Stimulated activated naive CD8-positive, alpha-beta T cell treated with anti-CD3 and anti-CD28 coated beads, Interleukin-15, Interleukin-2, amounts not matched to agents 100 ng/mL and 50 ng/mL, for 24 hours (primary cell): ENCODE results near the gene SPATA9.
"Not testable (repeated sequence)": the region's sequence is repeated elsewhere in the genome, so short reads cannot be mapped to it uniquely, and the experiment has no call there.

Experiments used
- H3K27ac Mint-ChIP-seq: one replicate; pipeline ENCODE4 v1.8.0; 2021; ENCODE audit warnings: mild to moderate bottlenecking, mixed read lengths
- H3K27me3 Mint-ChIP-seq: one replicate; pipeline ENCODE4 v1.8.0; 2021; ENCODE audit warnings: mixed read lengths
- H3K36me3 Mint-ChIP-seq: one replicate; pipeline ENCODE4 v1.8.0; 2021; ENCODE audit warnings: low read depth, mixed read lengths
- H3K4me1 Mint-ChIP-seq: one replicate; pipeline ENCODE4 v1.8.0; 2021; ENCODE audit warnings: low read depth, mixed read lengths
- H3K4me3 Mint-ChIP-seq: one replicate; pipeline ENCODE4 v1.8.0; 2021; ENCODE audit warnings: mild to moderate bottlenecking, mixed read lengths
- H3K9me3 Mint-ChIP-seq: one replicate; pipeline ENCODE4 v1.8.0; 2021; ENCODE audit warnings: mixed read lengths

The SPATA9 gene

GRCh38 chr5:95649274-95649673 lies 33.5 kb downstream of the SPATA9 start:
- H3K36me3 Mint-ChIP-seq, result peaks cover 15% of the 10 kb centered on the region
- H3K27ac Mint-ChIP-seq, result no peak overlapping the region
- no peak overlapping the region for H3K4me3 Mint-ChIP-seq
- peaks cover 39% of the 10 kb centered on the region for H3K4me1 Mint-ChIP-seq
- no peaks in the 10 kb centered on the region for H3K27me3 Mint-ChIP-seq
- H3K9me3 Mint-ChIP-seq, result no peaks in the 10 kb centered on the region

- peaks cover 41% of the 10 kb centered on the region for H3K4me1 Mint-ChIP-seq
- H3K27ac Mint-ChIP-seq, result peak overlapping the region; percentile 45
Measured at GRCh38 chr5:95647886-95648860, 34.6 kb downstream of the SPATA9 start.

GRCh38 chr5:95646569-95647431 lies 36.0 kb downstream of the SPATA9 start, which contains the start of gene RFESD:
TSS of gene RFESD (plus strand) at chr5:95646777. CDS start at chr5:95652272, 5,495 bp downstream.
- Mint-ChIP-seq H3K4me3 (peak within 1 kb of the TSS; percentile 84), H3K9me3 (no peaks in the 10 kb centered on the region), H3K27me3 (no peaks in the 10 kb centered on the region), H3K27ac (peak within 1 kb of the TSS; percentile 88), H3K36me3 (peaks cover 2% of the 10 kb centered on the region), H3K4me1 (peaks cover 41% of the 10 kb centered on the region)

More at GRCh38 chr5:95647886-95648860, 34.6 kb downstream of the SPATA9 start:
- H3K36me3 Mint-ChIP-seq, result peaks cover 15% of the 10 kb centered on the region
- no peaks in the 10 kb centered on the region for H3K9me3 Mint-ChIP-seq
- no peaks in the 10 kb centered on the region for H3K27me3 Mint-ChIP-seq
- peak overlapping the region; percentile 69 for H3K4me3 Mint-ChIP-seq

- Mint-ChIP-seq H3K4me1 (peaks cover 41% of the 10 kb centered on the region), H3K4me3 (peak overlapping the region; percentile 84), H3K27ac (peak overlapping the region; percentile 88)
- H3K9me3 Mint-ChIP-seq, H3K27me3 Mint-ChIP-seq, H3K36me3 Mint-ChIP-seq: not testable (repeated sequence)
Measured at GRCh38 chr5:95646226-95646568, 36.6 kb downstream of the SPATA9 start.

GRCh38 chr5:95644351-95645042 lies 38.3 kb downstream of the SPATA9 start:
- no peaks in the 10 kb centered on the region for H3K36me3 Mint-ChIP-seq
- peaks cover 37% of the 10 kb centered on the region for H3K4me1 Mint-ChIP-seq
- no peaks in the 10 kb centered on the region for H3K9me3 Mint-ChIP-seq
- H3K27ac Mint-ChIP-seq, result no peak overlapping the region
- H3K4me3 Mint-ChIP-seq, result no peak overlapping the region
- no peaks in the 10 kb centered on the region for H3K27me3 Mint-ChIP-seq

GRCh38 chr5:95643152-95643551 lies 39.6 kb downstream of the SPATA9 start:
- Mint-ChIP-seq H3K36me3 (no peaks in the 10 kb centered on the region), H3K4me1 (peaks cover 25% of the 10 kb centered on the region), H3K4me3 (no peak overlapping the region), H3K27me3 (peaks cover 5% of the 10 kb centered on the region), H3K27ac (no peak overlapping the region), H3K9me3 (no peaks in the 10 kb centered on the region)

GRCh38 chr5:95641741-95642220 lies 41.0 kb downstream of the SPATA9 start:
- no peak overlapping the region for H3K4me3 Mint-ChIP-seq

GRCh38 chr5:95638632-95639031 lies 44.2 kb downstream of the SPATA9 start:
- H3K9me3 Mint-ChIP-seq, result no peaks in the 10 kb centered on the region
- peaks cover 6% of the 10 kb centered on the region for H3K27me3 Mint-ChIP-seq
- H3K27ac Mint-ChIP-seq, result no peak overlapping the region
- H3K4me1 Mint-ChIP-seq, result no peaks in the 10 kb centered on the region
- H3K4me3 Mint-ChIP-seq, result no peak overlapping the region
- H3K36me3 Mint-ChIP-seq, result no peaks in the 10 kb centered on the region

More at GRCh38 chr5:95641741-95642220, 41.0 kb downstream of the SPATA9 start:
- H3K9me3 Mint-ChIP-seq, result no peaks in the 10 kb centered on the region
- H3K36me3 Mint-ChIP-seq, result no peaks in the 10 kb centered on the region
- peaks cover 6% of the 10 kb centered on the region for H3K27me3 Mint-ChIP-seq
- H3K27ac Mint-ChIP-seq, result no peak overlapping the region
- H3K4me1 Mint-ChIP-seq, result peaks cover 18% of the 10 kb centered on the region

- H3K27ac Mint-ChIP-seq, result no peak overlapping the region
- H3K9me3 Mint-ChIP-seq, result peaks cover 14% of the 10 kb centered on the region
- H3K36me3 Mint-ChIP-seq, result peaks cover 4% of the 10 kb centered on the region
- peaks cover 20% of the 10 kb centered on the region for H3K4me1 Mint-ChIP-seq
- no peak overlapping the region for H3K4me3 Mint-ChIP-seq
- peaks cover 6% of the 10 kb centered on the region for H3K27me3 Mint-ChIP-seq
Measured at GRCh38 chr5:95634081-95634480, 48.7 kb downstream of the SPATA9 start.

- Mint-ChIP-seq H3K9me3 (peaks cover 14% of the 10 kb centered on the region), H3K4me3 (no peak overlapping the region), H3K27me3 (peaks cover 6% of the 10 kb centered on the region), H3K27ac (no peak overlapping the region), H3K36me3 (peaks cover 4% of the 10 kb centered on the region), H3K4me1 (peaks cover 20% of the 10 kb centered on the region)
Measured at GRCh38 chr5:95633671-95634070, 49.1 kb downstream of the SPATA9 start.

GRCh38 chr5:95632942-95633341 lies 49.8 kb downstream of the SPATA9 start:
- H3K36me3 Mint-ChIP-seq, H3K4me3 Mint-ChIP-seq, H3K27me3 Mint-ChIP-seq, H3K27ac Mint-ChIP-seq: not testable (repeated sequence)
- peaks cover 14% of the 10 kb centered on the region for H3K9me3 Mint-ChIP-seq
- H3K4me1 Mint-ChIP-seq, result peaks cover 20% of the 10 kb centered on the region

GRCh38 chr5:95631991-95632675 lies 50.7 kb downstream of the SPATA9 start:
- H3K4me1 Mint-ChIP-seq, result peaks cover 20% of the 10 kb centered on the region
- peak overlapping the region; percentile 15 for H3K4me3 Mint-ChIP-seq
- peak overlapping the region; percentile 95 for H3K27ac Mint-ChIP-seq

GRCh38 chr5:95631255-95631958 lies 51.4 kb downstream of the SPATA9 start:
- H3K36me3 Mint-ChIP-seq, result peaks cover 4% of the 10 kb centered on the region
- peak overlapping the region; percentile 15 for H3K4me3 Mint-ChIP-seq
- no peaks in the 10 kb centered on the region for H3K27me3 Mint-ChIP-seq
- H3K27ac Mint-ChIP-seq, result peak overlapping the region; percentile 95
- peaks cover 14% of the 10 kb centered on the region for H3K9me3 Mint-ChIP-seq
- peaks cover 20% of the 10 kb centered on the region for H3K4me1 Mint-ChIP-seq

More at GRCh38 chr5:95631991-95632675, 50.7 kb downstream of the SPATA9 start:
- peaks cover 4% of the 10 kb centered on the region for H3K36me3 Mint-ChIP-seq
- H3K9me3 Mint-ChIP-seq, result peaks cover 14% of the 10 kb centered on the region
- H3K27me3 Mint-ChIP-seq, result no peaks in the 10 kb centered on the region
